Mesendoderm (in vitro differentiated cells): ENCODE measurements around the gene SLC14A1.
A peak's percentile ranks its signal among the peaks of the same experiment; 100 is the strongest.

Source experiments
- DNase-seq: peaks from one replicate; pipeline ENCODE4 v3.0.0; 2013
- H2AK5ac ChIP-seq: 2 replicates; pipeline ENCODE4 v1.6.1; 2013; ENCODE audit warnings: low read length, inconsistent platforms
- H2BK120ac ChIP-seq: 2 replicates; pipeline ENCODE4 v1.6.1; 2013; ENCODE audit warnings: low read depth, mild to moderate bottlenecking, low read length, moderate library complexity, mixed read lengths
- H2BK15ac ChIP-seq: replicated peaks from 2 replicates; pipeline ENCODE4 v1.6.1; 2013; ENCODE audit warnings: low read depth, mild to moderate bottlenecking, moderate library complexity
- H2BK5ac ChIP-seq: 2 replicates; pipeline ENCODE4 v1.6.1; 2013; ENCODE audit warnings: low read length, inconsistent platforms
- H3K18ac ChIP-seq: 2 replicates; pipeline ENCODE4 v1.6.1; 2013; ENCODE audit warnings: mild to moderate bottlenecking, low read length, mixed read lengths
- H3K23ac ChIP-seq: one replicate; pipeline ENCODE4 v1.6.1; 2013; ENCODE audit warnings: low read length
- H3K27ac ChIP-seq: 2 replicates; pipeline ENCODE4 v1.5.1; 2013; ENCODE audit warnings: low read depth, mild to moderate bottlenecking, inconsistent platforms, low read length, moderate library complexity
- H3K27me3 ChIP-seq: 2 replicates; pipeline ENCODE4 v1.6.1; 2013; ENCODE audit warnings: low read length, control low read depth, mild to moderate bottlenecking, inconsistent platforms; ENCODE audit not compliant: insufficient read depth, poor library complexity
- H3K36me3 ChIP-seq: 2 replicates; pipeline ENCODE4 v1.6.1; 2013; ENCODE audit warnings: low read length, inconsistent platforms; ENCODE audit not compliant: control insufficient read depth, insufficient read depth
- H3K4ac ChIP-seq: one replicate; pipeline ENCODE4 v1.6.1; 2013; ENCODE audit warnings: low read depth, mild to moderate bottlenecking, low read length, moderate library complexity
- H3K4me1 ChIP-seq: 2 replicates; pipeline ENCODE4 v1.6.1; 2013; ENCODE audit warnings: low read depth, low read length, inconsistent platforms; ENCODE audit not compliant: control insufficient read depth
- H3K4me2 ChIP-seq: 2 replicates; pipeline ENCODE4 v1.6.1; 2013; ENCODE audit warnings: low read length
- H3K4me3 ChIP-seq: 2 replicates; pipeline ENCODE4 v1.5.1; 2013; ENCODE audit warnings: mild to moderate bottlenecking, low read length
- H3K56ac ChIP-seq: one replicate; pipeline ENCODE4 v1.6.1; 2013; ENCODE audit warnings: low read length
- H3K79me1 ChIP-seq: 2 replicates; pipeline ENCODE4 v1.6.1; 2013; ENCODE audit warnings: low read length, inconsistent platforms
- H3K79me2 ChIP-seq: 2 replicates; pipeline ENCODE4 v1.6.1; 2013; ENCODE audit warnings: mild to moderate bottlenecking, low read length; ENCODE audit not compliant: control insufficient read depth, insufficient read depth
- H3K9ac ChIP-seq: 2 replicates; pipeline ENCODE4 v1.6.1; 2013; ENCODE audit warnings: low read length, inconsistent platforms
- H4K5ac ChIP-seq: one replicate; pipeline ENCODE4 v1.6.1; 2013; ENCODE audit warnings: low read length
- H4K8ac ChIP-seq: one replicate; pipeline ENCODE4 v1.6.1; 2013; ENCODE audit warnings: low read depth, mild to moderate bottlenecking, control low read depth, low read length, moderate library complexity
- WGBS: extraction: QIAGEN DNeasy Blood & Tissue Kit; methylation state at CpG from one replicate; pipeline ENCODE4 v1.1.7; 2013; ENCODE audit warnings: low lambda C conversion rate, missing lambda C conversion rate; ENCODE audit not compliant: insufficient coverage; ENCODE audit errors: extremely low coverage; 5-methylcytosine and 5-hydroxymethylcytosine counted together

SLC14A1 gene

DNA sequence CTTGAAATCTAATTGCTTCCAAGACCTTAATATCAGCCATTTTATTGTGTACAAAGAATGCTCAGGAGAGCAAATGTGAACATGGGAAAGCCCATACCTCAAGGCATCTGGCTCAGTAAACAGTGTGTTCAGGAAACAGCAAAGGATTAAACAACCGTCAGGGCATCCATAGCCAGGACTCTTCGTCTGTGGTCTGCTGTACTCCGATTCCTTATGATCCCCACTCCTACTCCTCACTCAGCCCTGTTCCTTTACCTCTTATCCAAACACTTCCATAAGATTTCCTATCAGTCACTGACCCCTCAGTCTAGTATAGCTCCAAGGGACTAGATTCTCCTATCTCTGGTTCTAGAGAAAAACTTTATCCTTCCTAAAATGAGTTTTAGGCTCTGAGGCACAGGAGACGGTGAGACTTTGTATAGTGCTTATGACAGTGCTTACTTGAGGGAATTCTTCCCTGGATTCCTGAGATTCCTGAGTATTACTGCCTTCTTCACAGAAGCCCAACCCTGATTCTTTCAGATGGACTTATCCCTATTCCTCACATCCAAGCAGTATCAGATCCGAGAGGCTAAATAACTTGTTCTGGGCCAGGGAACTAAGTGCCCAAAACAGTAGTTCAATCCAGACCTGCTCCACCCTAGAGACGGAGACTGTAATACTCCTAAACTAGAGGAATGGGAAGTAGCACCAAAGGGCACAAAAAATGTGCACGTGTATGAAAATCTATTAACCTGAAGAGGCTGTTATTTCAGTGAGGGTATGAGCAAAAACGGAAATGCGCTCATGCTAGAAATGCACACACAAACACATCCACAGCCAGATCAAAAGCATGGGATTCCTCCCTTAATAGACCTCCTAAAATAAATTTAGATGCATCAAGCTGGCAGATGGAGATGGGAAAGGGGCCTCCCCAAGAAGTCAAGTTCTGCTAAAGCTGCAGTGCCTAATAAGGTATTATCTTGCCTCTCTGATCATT, 59.4 kb downstream of the SLC14A1 start:
- Histone ChIP-seq H3K4ac (no peak overlapping the region), H3K9ac (no peak overlapping the region), H2AK5ac (no peak overlapping the region), H3K4me1 (peaks cover 7% of the 10 kb centered on the region), H3K4me2 (no peak overlapping the region), H3K27me3 (no peaks in the 10 kb centered on the region), H3K79me1 (no peaks in the 10 kb centered on the region), H3K36me3 (no peaks in the 10 kb centered on the region), H2BK15ac (no peak overlapping the region), H3K4me3 (no peak overlapping the region), H2BK120ac (no peak overlapping the region), H3K18ac (no peak overlapping the region), H3K56ac (no peak overlapping the region), H4K5ac (no peak overlapping the region), H4K8ac (no peak overlapping the region), H2BK5ac (no peak overlapping the region), H3K23ac (no peak overlapping the region), H3K79me2 (no peaks in the 10 kb centered on the region), H3K27ac (peak overlapping the region; percentile 14)
- peak; percentile 84 for DNase-seq
- WGBS, result no CpG with 5 or more reads among the region's 9 CpGs

DNA sequence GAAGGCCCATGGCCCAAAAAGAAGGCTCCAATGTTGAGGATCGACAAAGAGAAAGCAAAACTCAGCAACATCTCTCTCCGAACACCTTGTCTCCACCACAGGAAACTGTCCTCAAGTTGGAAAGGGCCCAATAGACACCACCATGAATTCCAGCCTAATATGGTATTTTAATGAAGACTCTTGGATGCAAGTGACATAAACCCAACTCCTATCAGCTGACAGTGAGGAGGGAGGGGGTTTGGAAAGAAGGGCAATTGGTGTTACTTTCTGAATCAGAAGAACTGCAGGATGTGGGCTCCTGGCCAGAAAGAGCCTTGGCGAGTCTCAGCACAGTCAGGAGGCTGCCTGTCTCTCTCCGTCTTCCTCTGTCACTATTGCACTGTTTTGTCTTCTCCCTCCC, 61.2 kb downstream of the SLC14A1 start:
- H3K27me3 ChIP-seq, result no peaks in the 10 kb centered on the region
- H2BK120ac ChIP-seq, result no peak overlapping the region
- H3K56ac ChIP-seq, result no peak overlapping the region
- H3K9ac ChIP-seq, result no peak overlapping the region
- H2BK5ac ChIP-seq, result no peak overlapping the region
- H2AK5ac ChIP-seq, result no peak overlapping the region
- H3K36me3 ChIP-seq, result no peaks in the 10 kb centered on the region
- H3K79me1 ChIP-seq, result no peaks in the 10 kb centered on the region
- no peaks in the 10 kb centered on the region for H3K79me2 ChIP-seq
- WGBS, result no CpG with 5 or more reads among the region's 4 CpGs
- H3K18ac ChIP-seq, result no peak overlapping the region
- H3K4me2 ChIP-seq, result no peak overlapping the region
- no peak overlapping the region for H4K5ac ChIP-seq
- DNase-seq, result no peak
- no peak overlapping the region for H3K27ac ChIP-seq
- no peak overlapping the region for H3K4ac ChIP-seq
- H2BK15ac ChIP-seq, result no peak overlapping the region
- H3K4me1 ChIP-seq, result peaks cover 7% of the 10 kb centered on the region
- H3K4me3 ChIP-seq, result no peak overlapping the region
- H3K23ac ChIP-seq, result no peak overlapping the region
- H4K8ac ChIP-seq, result no peak overlapping the region

DNA sequence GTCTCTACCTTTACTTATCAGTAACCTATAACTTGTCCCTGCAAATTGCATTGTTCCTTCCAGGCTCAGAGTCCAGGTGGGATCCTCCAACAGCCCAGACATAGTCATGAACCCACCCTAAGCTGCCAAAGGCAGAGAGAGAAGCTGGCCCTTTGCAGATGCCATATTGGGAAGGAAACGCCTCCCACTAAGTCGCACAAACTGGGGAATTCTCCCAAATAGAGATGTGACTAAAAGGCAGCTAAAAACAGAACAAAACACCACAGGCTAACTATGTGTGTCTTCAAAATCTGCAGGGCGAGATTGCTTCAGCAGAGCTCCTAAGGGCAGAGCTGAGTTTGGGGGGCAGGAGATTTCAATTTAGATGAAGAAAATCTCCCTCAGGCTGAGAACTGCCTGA, 63.0 kb downstream of the SLC14A1 start:
- no peak overlapping the region for H3K4me2 ChIP-seq
- H3K27me3 ChIP-seq, result no peaks in the 10 kb centered on the region
- no peak overlapping the region for H4K5ac ChIP-seq
- no peak overlapping the region for H3K23ac ChIP-seq
- no CpG with 5 or more reads among the region's 3 CpGs for WGBS
- no peak overlapping the region for H3K27ac ChIP-seq
- no peak overlapping the region for H3K4ac ChIP-seq
- no peaks in the 10 kb centered on the region for H3K79me2 ChIP-seq
- no peak overlapping the region for H3K9ac ChIP-seq
- H2BK15ac ChIP-seq, result no peak overlapping the region
- no peak overlapping the region for H2BK120ac ChIP-seq
- no peak overlapping the region for H4K8ac ChIP-seq
- no peak overlapping the region for H2AK5ac ChIP-seq
- peaks cover 7% of the 10 kb centered on the region for H3K4me1 ChIP-seq
- no peak overlapping the region for H3K56ac ChIP-seq
- no peaks in the 10 kb centered on the region for H3K36me3 ChIP-seq
- no peak overlapping the region for H3K18ac ChIP-seq
- no peak for DNase-seq
- no peak overlapping the region for H3K4me3 ChIP-seq
- H2BK5ac ChIP-seq, result no peak overlapping the region
- no peaks in the 10 kb centered on the region for H3K79me1 ChIP-seq

DNA sequence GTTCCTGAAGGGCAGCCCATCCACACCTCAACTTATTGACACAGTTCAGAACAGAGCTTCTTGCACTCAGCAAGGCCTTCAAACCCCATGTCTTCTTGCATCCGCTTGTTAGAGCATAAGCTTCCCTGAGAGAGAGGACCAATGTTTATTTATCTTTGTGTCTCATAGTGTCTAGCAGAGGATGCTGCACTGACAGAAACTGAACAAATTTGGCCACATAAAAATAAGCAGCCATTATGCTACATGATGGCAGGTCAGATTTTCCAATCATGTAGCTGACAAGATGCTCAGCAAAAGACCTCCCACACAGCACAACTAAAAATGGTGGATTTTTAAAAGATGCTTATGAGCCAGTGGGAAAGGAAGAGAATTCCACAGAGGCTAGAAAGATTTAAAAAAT, 63.4 kb downstream of the SLC14A1 start:
- Histone ChIP-seq H2BK120ac (no peak overlapping the region), H3K9ac (no peak overlapping the region), H3K18ac (no peak overlapping the region), H4K8ac (no peak overlapping the region), H2BK15ac (no peak overlapping the region), H3K23ac (no peak overlapping the region), H3K4me1 (peaks cover 7% of the 10 kb centered on the region), H3K36me3 (no peaks in the 10 kb centered on the region), H3K79me2 (no peaks in the 10 kb centered on the region), H4K5ac (no peak overlapping the region), H3K4ac (no peak overlapping the region), H3K27ac (no peak overlapping the region), H3K27me3 (no peaks in the 10 kb centered on the region), H2AK5ac (no peak overlapping the region), H3K4me3 (no peak overlapping the region), H2BK5ac (no peak overlapping the region), H3K79me1 (no peaks in the 10 kb centered on the region), H3K56ac (no peak overlapping the region), H3K4me2 (no peak overlapping the region)
- no CpG with 5 or more reads among the region's 1 CpG for WGBS
- DNase-seq, result no peak

DNA sequence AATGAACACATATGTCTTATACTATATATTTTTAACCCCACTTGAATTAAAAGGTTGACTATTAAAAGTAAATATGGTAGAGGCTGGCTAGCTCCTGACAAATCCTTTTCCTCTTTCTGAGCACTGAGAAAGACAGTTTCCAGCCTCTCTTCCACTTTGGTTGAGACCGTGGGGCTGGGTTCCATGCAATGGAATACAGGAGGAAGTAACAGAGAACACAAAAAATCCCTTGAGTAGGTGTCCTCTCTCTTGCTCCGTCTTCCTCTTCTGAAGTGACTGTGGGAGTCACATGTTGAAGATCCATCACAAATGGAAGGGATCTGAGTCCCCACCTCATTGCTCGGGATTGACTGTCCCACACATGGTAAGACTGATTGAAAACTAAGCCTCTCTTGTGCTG, 64.9 kb downstream of the SLC14A1 start:
- no peak overlapping the region for H4K8ac ChIP-seq
- no peak for DNase-seq
- H2BK5ac ChIP-seq, result no peak overlapping the region
- H3K9ac ChIP-seq, result no peak overlapping the region
- H3K18ac ChIP-seq, result no peak overlapping the region
- WGBS, result no CpG with 5 or more reads among the region's 3 CpGs
- H3K36me3 ChIP-seq, result no peaks in the 10 kb centered on the region
- H3K4me1 ChIP-seq, result no peaks in the 10 kb centered on the region
- no peak overlapping the region for H3K4ac ChIP-seq
- no peak overlapping the region for H3K4me2 ChIP-seq
- H2BK120ac ChIP-seq, result no peak overlapping the region
- no peak overlapping the region for H3K56ac ChIP-seq
- H3K79me1 ChIP-seq, result no peaks in the 10 kb centered on the region
- no peak overlapping the region for H2AK5ac ChIP-seq
- no peak overlapping the region for H2BK15ac ChIP-seq
- H3K23ac ChIP-seq, result no peak overlapping the region
- H3K27me3 ChIP-seq, result no peaks in the 10 kb centered on the region
- no peaks in the 10 kb centered on the region for H3K79me2 ChIP-seq
- H3K27ac ChIP-seq, result no peak overlapping the region
- H3K4me3 ChIP-seq, result no peak overlapping the region
- no peak overlapping the region for H4K5ac ChIP-seq
